GM19099 (cell line): ENCODE results near the gene AASS.

Experiments
- POLR2A ChIP-seq: IDR thresholded peaks from 3 replicates; pipeline ENCODE4 v1.6.1; 2011; ENCODE audit warnings: low read depth; ENCODE audit not compliant: insufficient read length; ENCODE audit errors: extremely low read depth

The AASS gene

DNA sequence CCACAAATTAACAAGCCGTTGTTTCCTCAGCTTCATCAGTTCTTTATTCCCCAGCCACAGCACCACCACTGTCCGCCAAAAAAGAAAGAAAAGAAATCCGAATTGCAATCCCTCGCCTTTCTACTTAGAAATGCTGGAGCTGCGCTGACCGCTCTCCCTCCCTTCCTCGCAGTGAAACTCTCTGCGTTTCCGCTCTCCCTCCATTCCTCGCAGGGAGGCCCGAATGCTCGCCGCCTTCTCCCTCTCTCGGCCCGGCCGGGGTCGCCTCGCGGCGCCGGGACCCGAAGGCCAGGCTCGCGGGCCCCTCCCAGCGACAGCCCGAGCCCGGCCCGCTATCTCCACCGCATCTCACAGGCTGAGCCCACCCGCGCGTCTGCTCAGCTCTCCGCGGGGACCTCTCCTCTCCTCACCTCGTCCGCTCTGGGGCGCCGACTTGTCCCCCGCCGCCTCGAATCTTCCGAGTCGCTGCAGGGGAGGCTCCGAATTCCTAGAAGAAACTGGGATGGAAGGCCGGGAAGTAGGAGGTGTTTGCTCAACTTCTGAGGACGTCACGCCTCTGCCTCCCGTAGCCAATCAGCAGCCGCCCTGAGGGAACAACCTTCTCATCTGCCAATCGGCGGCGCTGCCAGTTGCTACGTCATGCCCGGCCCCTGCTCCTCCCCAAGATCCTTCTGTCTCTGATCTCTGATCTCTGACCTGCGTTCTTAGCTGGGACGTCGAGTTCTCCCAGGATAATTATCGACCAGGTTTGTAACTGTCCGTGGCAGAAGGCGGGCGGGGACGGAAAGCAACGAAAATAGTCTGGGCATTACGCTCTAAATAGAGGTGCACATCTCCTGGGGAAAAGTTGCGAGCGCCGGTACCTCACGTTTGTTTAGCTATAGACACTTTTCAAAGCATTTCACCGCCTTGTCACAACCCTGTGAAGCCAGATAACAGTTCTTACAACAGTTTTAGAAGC lies at the start of gene AASS:
Gene AASS (minus strand): TSS at position 499 of the 961 bp plus-strand sequence. CDS start 10,523 bp downstream, outside the sequence.
- no peak for TF ChIP-seq POLR2A

- no peak for TF ChIP-seq POLR2A
Measured at GRCh38 chr7:122188785-122189184, 44.7 kb upstream of the AASS start.

DNA sequence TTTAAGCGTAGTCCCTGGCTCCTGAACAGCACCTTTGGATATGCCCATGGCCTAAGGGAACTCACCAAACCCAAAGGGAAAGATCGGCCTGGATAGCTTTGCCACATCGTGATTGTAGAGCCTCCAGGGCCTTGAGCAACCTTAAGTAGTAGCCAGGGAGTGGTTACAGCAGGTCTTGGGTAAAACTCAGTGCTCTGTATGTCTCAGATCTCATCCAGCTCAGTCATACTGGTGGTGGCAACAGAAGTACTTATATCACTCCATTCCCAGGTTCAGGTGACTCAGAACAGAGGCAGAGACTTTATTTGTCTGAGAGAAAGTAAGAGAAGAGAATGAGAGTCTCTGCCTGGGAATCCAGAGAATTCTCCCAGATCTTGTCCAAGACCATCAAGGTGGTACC lies 39.1 kb upstream of the AASS start:
- no peak for TF ChIP-seq POLR2A

DNA sequence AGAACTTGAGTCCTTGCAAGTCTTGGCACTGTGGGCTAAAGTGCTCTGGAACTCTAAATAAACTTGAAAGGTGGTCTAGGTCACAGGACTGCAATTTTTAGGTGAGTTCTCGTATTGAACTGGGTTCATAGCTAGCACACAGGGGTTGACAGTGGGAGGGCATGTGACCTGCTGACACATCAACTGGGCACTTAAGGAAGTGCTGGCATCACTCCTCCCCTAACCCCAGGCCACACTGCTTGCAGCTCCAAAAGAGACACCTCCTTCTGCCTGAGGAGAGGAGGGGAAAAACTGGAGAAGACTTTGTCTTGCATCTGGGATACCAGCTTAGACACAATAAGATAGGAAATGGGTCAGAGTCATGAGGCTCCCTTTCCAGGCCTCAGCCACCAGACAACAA lies 38.0 kb upstream of the AASS start:
- TF ChIP-seq POLR2A = no peak

GRCh38 chr7:122166740-122167139 lies 22.7 kb upstream of the AASS start:
- TF ChIP-seq POLR2A = no peak

- no peak for TF ChIP-seq POLR2A
Measured at GRCh38 chr7:122166275-122166674, 22.2 kb upstream of the AASS start.

GRCh38 chr7:122161628-122162027 lies 17.6 kb upstream of the AASS start:
- TF ChIP-seq POLR2A = no peak

GRCh38 chr7:122155566-122155965 lies 11.5 kb upstream of the AASS start:
- no peak for TF ChIP-seq POLR2A

DNA sequence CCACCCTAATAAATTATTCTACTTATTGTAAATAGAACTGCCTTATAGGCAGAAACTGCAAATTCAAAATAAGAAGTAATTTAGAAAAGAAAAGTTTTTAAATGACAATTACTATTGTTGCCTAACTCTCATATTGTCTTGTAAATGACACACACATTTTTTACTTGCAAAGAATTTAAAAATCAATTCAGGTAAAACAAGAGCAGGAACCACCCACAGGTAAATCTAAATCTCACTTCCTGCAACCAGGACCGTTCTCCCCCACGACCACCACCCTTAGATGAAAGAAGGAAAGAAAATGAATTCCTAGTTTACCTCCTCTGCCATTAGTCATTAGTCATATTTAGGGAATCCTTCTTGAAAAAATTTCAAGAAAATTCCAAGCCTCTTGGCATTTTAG lies 4.8 kb upstream of the AASS start:
- no peak for TF ChIP-seq POLR2A

GRCh38 chr7:122148081-122148480 lies 4.0 kb upstream of the AASS start:
- TF ChIP-seq POLR2A = no peak

DNA sequence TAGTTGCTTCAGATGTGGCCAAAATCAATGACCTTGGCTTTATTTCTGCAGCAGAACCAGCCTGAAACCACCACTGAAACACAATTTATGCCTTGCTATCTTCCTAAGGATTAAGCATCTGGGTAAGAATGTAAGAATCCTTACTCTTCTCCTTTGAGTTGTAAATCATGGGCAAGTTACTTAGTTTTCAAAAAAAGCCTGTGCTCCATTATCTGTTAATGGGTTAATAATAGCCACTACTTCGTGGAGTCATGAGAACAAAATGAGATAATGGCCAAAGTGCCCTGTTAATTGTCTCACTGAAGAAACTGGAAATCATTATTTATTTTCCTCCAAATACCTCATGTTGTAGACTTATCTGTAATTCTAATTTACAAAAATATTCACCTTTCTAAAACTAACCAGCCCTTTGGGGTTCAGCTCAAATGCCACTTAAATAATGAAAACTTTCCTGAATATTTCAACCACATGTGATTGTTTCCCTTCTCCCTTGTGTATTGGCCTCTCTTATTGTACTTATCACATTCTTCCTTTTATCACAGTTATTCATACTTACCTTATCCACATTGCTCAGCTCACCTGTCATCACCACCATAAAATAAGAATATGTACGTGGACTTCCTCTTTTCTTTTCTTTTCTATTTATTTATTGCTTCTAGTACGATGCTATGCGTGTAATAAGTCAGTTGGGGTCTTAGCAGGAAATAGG lies 2.0 kb upstream of the AASS start:
- TF ChIP-seq POLR2A = no peak

GRCh38 chr7:122143376-122143750 lies 686 bp downstream of the AASS start:
- TF ChIP-seq POLR2A = no peak

GRCh38 chr7:122140918-122141317 lies 3.1 kb downstream of the AASS start:
- TF ChIP-seq POLR2A = no peak

GRCh38 chr7:122137251-122138077 lies 6.6 kb downstream of the AASS start:
- no peak for TF ChIP-seq POLR2A

DNA sequence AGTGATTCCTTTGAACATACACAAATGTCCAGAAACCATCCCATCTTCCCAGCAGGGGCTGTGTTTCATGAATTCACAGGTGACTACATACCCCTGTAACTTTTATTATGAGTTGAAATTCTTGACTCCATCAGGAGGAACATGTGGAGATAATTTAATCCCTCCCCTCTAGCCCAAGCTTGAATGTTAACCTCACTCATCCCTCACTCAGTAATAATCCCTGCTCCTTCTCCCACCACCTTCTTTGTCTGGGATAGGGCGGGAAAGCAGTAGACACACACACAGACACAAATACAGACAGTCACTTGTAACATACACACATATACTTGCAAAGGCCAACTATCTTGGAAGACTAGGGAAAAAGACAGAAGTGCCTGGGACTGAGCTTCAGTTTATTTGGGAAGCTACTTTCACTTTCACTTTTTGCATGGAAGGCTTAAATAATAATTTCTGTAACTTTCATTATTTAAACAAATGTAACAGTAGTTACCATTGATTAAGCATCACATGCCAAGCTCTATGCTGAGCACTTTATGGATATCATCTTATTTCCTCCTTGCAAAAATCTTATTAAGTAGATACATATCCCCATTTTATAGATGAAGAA lies 7.3 kb downstream of the AASS start:
- no peak for TF ChIP-seq POLR2A
